Panc1 (cell line): ENCODE data around the gene AOAH. TPM values are rescaled to one million over a fixed set of nuclear protein-coding genes. Genes with fewer than 3 reads are reported as not detected.

Experiments used
- ATAC-seq: fragments of 200-7000 bp; cut with Tn5 transposase; 2 replicates; pipeline ENCODE4 v1.9.1; 2020; ENCODE audit warnings: mild to moderate bottlenecking, moderate library complexity
- BruUV-seq: library from RNA; stranded (reverse); fragments of 400-500 nt; replicated peaks from 2 replicates; lab custom pipeline; 2021; lab: Mats Ljungman, UMichigan
- CTCF ChIA-PET: fragments of 300-600 bp; sonication (Branson Sonifier 250); formaldehyde crosslinking; loops from one replicate; lab custom pipeline; 2022; ENCODE audit warnings: antibody characterized with exemption; lab: Charles Lee
- POLR2A ChIA-PET: fragments of 300-600 bp; sonication (Branson Sonifier 250); formaldehyde crosslinking; loops from one replicate; lab custom pipeline; 2022; ENCODE audit warnings: antibody characterized with exemption; lab: Charles Lee
- DNase-seq: peaks from one replicate; pipeline ENCODE4 v3.0.0-alpha.2; 2010; ENCODE audit warnings: low read depth, low spot score
- H3K27ac ChIP-seq: 2 replicates; pipeline ENCODE4 v1.5.1; 2011; ENCODE audit warnings: mild to moderate bottlenecking, low read length, inconsistent platforms
- H3K27me3 ChIP-seq: fragments of 200-500 bp; sonication (Bioruptor generic); 2 replicates; pipeline ENCODE4 v1.6.0; 2014; ENCODE audit warnings: low read length, inconsistent platforms; ENCODE audit not compliant: control insufficient read depth, insufficient read depth
- H3K36me3 ChIP-seq: fragments of 200-500 bp; sonication (Bioruptor generic); 2 replicates; pipeline ENCODE4 v1.5.1; 2014; ENCODE audit warnings: inconsistent platforms, mild to moderate bottlenecking, low read length, moderate library complexity; ENCODE audit not compliant: control insufficient read depth, insufficient read depth
- H3K4me1 ChIP-seq: 2 replicates; pipeline ENCODE4 v1.5.1; 2011; ENCODE audit warnings: inconsistent platforms, mild to moderate bottlenecking, low read length, moderate library complexity; ENCODE audit not compliant: control insufficient read depth, insufficient read depth
- H3K4me3 ChIP-seq, 2 experiments: 2 replicates each; pipeline ENCODE4 v1.5.1; 2011 to 2012; ENCODE audit warnings: low read depth in 2 of 2, low read length in 2 of 2, mild to moderate bottlenecking in 2 of 2, inconsistent platforms in 1 of 2, moderate library complexity in 1 of 2
- H3K9me3 ChIP-seq: fragments of 200-500 bp; sonication (Bioruptor generic); 2 replicates; pipeline ENCODE4 v1.5.1; 2014; ENCODE audit warnings: low read depth, mild to moderate bottlenecking, inconsistent platforms, low read length, moderate library complexity; ENCODE audit not compliant: control insufficient read depth, insufficient read depth
- CTCF ChIP-seq: fragments of 450-650 bp; IDR thresholded peaks from 2 replicates; pipeline ENCODE4 v1.5.1; 2017; ENCODE audit warnings: mild to moderate bottlenecking
- POLR2AphosphoS5 ChIP-seq: IDR thresholded peaks from 2 replicates; pipeline ENCODE4 v1.6.1; 2012; ENCODE audit warnings: mild to moderate bottlenecking, low read depth, low read length, moderate library complexity
- REST ChIP-seq, 2 experiments: IDR thresholded peaks; 2 replicates each; pipeline ENCODE4 v1.6.1; 2011 to 2012; ENCODE audit warnings: low read depth in 2 of 2, control low read depth in 1 of 2, low read length in 1 of 2, mild to moderate bottlenecking in 1 of 2, moderate library complexity in 1 of 2; ENCODE audit not compliant: insufficient read depth in 1 of 2
- SIN3A ChIP-seq: IDR thresholded peaks from 2 replicates; pipeline ENCODE4 v1.6.1; 2012; ENCODE audit warnings: low read depth, mild to moderate bottlenecking, low read length, moderate library complexity, borderline replicate concordance; ENCODE audit not compliant: insufficient read depth
- TCF7L2 ChIP-seq: IDR thresholded peaks from 2 replicates; pipeline ENCODE4 v1.6.1; 2011; ENCODE audit warnings: mild to moderate bottlenecking, low read depth, low read length, inconsistent platforms
- in situ Hi-C: cut with HindIII; loops from 2 replicates; pipeline ENCODE4 v1.10.0; 2016; ENCODE audit warnings: low sequenced_read_pairs, low pct_unique_long_range_greater_than_20kb
- intact Hi-C: fragments of 100-400 bp; cut with micrococcal nuclease; formaldehyde crosslinking; loops from one replicate; pipeline ENCODE4 v1.10.0; 2022; ENCODE audit not compliant: unreplicated experiment
- total RNA-seq: library from RNA; stranded (reverse); gene quantifications from one replicate; pipeline ENCODE4 v1.2.1, GENCODE V29; 2021; ENCODE audit not compliant: unreplicated experiment

The AOAH gene
- total RNA-seq, 1 experiment from 2014 or later: 0.31 TPM

- ChIA-PET POLR2A (no interaction called here), CTCF (no interaction called here)
- BruUV-seq: no TSS peak
- intact Hi-C loops: no loop called here
- Histone ChIP-seq H3K36me3 (no peaks in the 10 kb centered on the region), H3K4me1 (no peaks in the 10 kb centered on the region), H3K27me3 (no peaks in the 10 kb centered on the region), H3K4me3 (no peak overlapping the region), H3K27ac (no peak overlapping the region), H3K9me3 (peaks cover 7% of the 10 kb centered on the region; the same call in 1 of the 2 replicates)
- in situ Hi-C loops: no loop called here
- TF ChIP-seq CTCF (no peak), POLR2AphosphoS5 (no peak), REST (IDR thresholded peaks at IDR 0.05; ENCODE audit: insufficient read depth in 1 of 2, low read depth in 2 of 2, low read length in 1 of 2) (no peak), SIN3A (no peak), TCF7L2 (no peak)
- no peak for DNase-seq
- ATAC-seq: no peak
Measured at GRCh38 chr7:36733411-36733810, 9.1 kb upstream of the AOAH start.

GRCh38 chr7:36732806-36733205, 8.5 kb upstream of the AOAH start:
- Histone ChIP-seq H3K27me3 (no peaks in the 10 kb centered on the region), H3K9me3 (peaks cover 7% of the 10 kb centered on the region; the same call in 1 of the 2 replicates), H3K4me1 (no peaks in the 10 kb centered on the region), H3K4me3 (no peak overlapping the region), H3K36me3 (no peaks in the 10 kb centered on the region), H3K27ac (no peak overlapping the region)
- intact Hi-C loops (no loop called here), in situ Hi-C loops (no loop called here)
- DNase-seq: no peak
- ChIA-PET CTCF (no interaction called here), POLR2A (no interaction called here)
- no peak for TF ChIP-seq SIN3A
- TF ChIP-seq TCF7L2: no peak
- no peak for TF ChIP-seq POLR2AphosphoS5
- TF ChIP-seq CTCF: no peak
- no peak for TF ChIP-seq REST (IDR thresholded peaks at IDR 0.05; ENCODE audit: insufficient read depth in 1 of 2, low read depth in 2 of 2, low read length in 1 of 2)
- no TSS peak for BruUV-seq
- ATAC-seq: no peak
